HEK293T (cell line): ENCODE data around the gene ANXA7.
A peak's percentile ranks its signal among the peaks of the same experiment; 100 is the strongest.

ENCODE experiments used
- CTCF ChIA-PET: fragments of 350-600 bp; formaldehyde crosslinking; extraction: SDS; loops from one replicate; lab custom pipeline; 2021; ENCODE audit warnings: antibody characterized with exemption, inconsistent platforms; lab: Yijun Ruan, JAX
- POLR2A ChIA-PET: fragments of 350-600 bp; formaldehyde crosslinking; extraction: SDS; loops from one replicate; lab custom pipeline; 2020; ENCODE audit warnings: antibody characterized with exemption, inconsistent platforms; lab: Yijun Ruan, JAX
- DNase-seq: peaks from one replicate; pipeline ENCODE4 v3.0.0; 2012; ENCODE audit warnings: mixed read lengths; ENCODE audit errors: extremely low spot score
- ARNT ChIP-seq: fragments of 450-650 bp; IDR thresholded peaks from 2 replicates; pipeline ENCODE4 v1.6.1; 2017; ENCODE audit warnings: mild to moderate bottlenecking
- BHLHE40 ChIP-seq: fragments of 450-650 bp; IDR thresholded peaks from 2 replicates; pipeline ENCODE4 v1.6.1; 2016; ENCODE audit warnings: mild to moderate bottlenecking, moderate library complexity, borderline replicate concordance
- CTBP1 ChIP-seq: fragments of 450-650 bp; IDR thresholded peaks from 2 replicates; pipeline ENCODE4 v1.6.1; 2016; ENCODE audit warnings: borderline replicate concordance
- ELF4 ChIP-seq: fragments of 450-650 bp; IDR thresholded peaks from 2 replicates; pipeline ENCODE4 v1.6.1; 2017; ENCODE audit warnings: antibody characterized with exemption
- FOXA1 ChIP-seq: fragments of 450-650 bp; IDR thresholded peaks from 2 replicates; pipeline ENCODE4 v1.6.1; 2016; ENCODE audit warnings: mild to moderate bottlenecking
- FOXK2 ChIP-seq: fragments of 450-650 bp; IDR thresholded peaks from 2 replicates; pipeline ENCODE4 v1.6.1; 2016; ENCODE audit warnings: mild to moderate bottlenecking
- FOXM1 ChIP-seq: fragments of 450-650 bp; IDR thresholded peaks from 2 replicates; pipeline ENCODE4 v1.6.1; 2017; ENCODE audit warnings: mild to moderate bottlenecking, borderline replicate concordance
- HDGF ChIP-seq: fragments of 450-650 bp; IDR thresholded peaks from 2 replicates; pipeline ENCODE4 v1.6.1; 2017; ENCODE audit warnings: antibody characterized with exemption, borderline replicate concordance
- L3MBTL2 ChIP-seq: fragments of 450-650 bp; conservative IDR thresholded peaks from 2 replicates; pipeline ENCODE4 v1.6.1; 2016; ENCODE audit warnings: mild to moderate bottlenecking
- LEF1 ChIP-seq: fragments of 450-650 bp; IDR thresholded peaks from 2 replicates; pipeline ENCODE4 v1.6.1; 2017; ENCODE audit warnings: mild to moderate bottlenecking, borderline replicate concordance
- NFRKB ChIP-seq: fragments of 450-650 bp; IDR thresholded peaks from 2 replicates; pipeline ENCODE4 v1.6.1; 2016; ENCODE audit warnings: mild to moderate bottlenecking, moderate library complexity
- PKNOX1 ChIP-seq: fragments of 450-650 bp; IDR thresholded peaks from 2 replicates; pipeline ENCODE4 v1.6.1; 2016
- SP1 ChIP-seq: fragments of 450-650 bp; IDR thresholded peaks from 2 replicates; pipeline ENCODE4 v1.6.1; 2017
- SUZ12 ChIP-seq: fragments of 450-650 bp; IDR thresholded peaks from 2 replicates; pipeline ENCODE4 v1.6.1; 2016; ENCODE audit warnings: mild to moderate bottlenecking
- TARDBP ChIP-seq: fragments of 450-650 bp; IDR thresholded peaks from 2 replicates; pipeline ENCODE4 v1.6.1; 2016
- ZNF384 ChIP-seq: fragments of 450-650 bp; IDR thresholded peaks from 2 replicates; pipeline ENCODE4 v1.6.1; 2016

The ANXA7 gene

GRCh38 chr10:73432646-73433537 lies 19.0 kb upstream of the ANXA7 start:
- ChIA-PET POLR2A (no interaction called here), CTCF (no interaction called here)
- TF ChIP-seq FOXA1 (no peak), PKNOX1 (no peak), HDGF (no peak), BHLHE40 (no peak), SUZ12 (no peak), LEF1 (no peak), SP1 (no peak), ELF4 (no peak), FOXM1 (no peak), CTBP1 (no peak), L3MBTL2 (no peak), NFRKB (no peak), ZNF384 (no peak), TARDBP (no peak), FOXK2 (no peak), ARNT (no peak)
- no peak for DNase-seq

GRCh38 chr10:73426318-73426717 lies 12.5 kb upstream of the ANXA7 start:
- DNase-seq = no peak
- ChIA-PET CTCF (no interaction called here), POLR2A (interaction anchor here (0.9 kb wide), 1 partner anchor 13 kb away, joined by 3 read pairs; no protein-coding TSS in a partner anchor)
- TF ChIP-seq TARDBP (no peak), BHLHE40 (no peak), SUZ12 (no peak), L3MBTL2 (no peak), PKNOX1 (no peak), NFRKB (no peak), FOXK2 (no peak), SP1 (no peak), FOXA1 (no peak), CTBP1 (no peak), LEF1 (no peak), FOXM1 (no peak), ARNT (no peak), ZNF384 (no peak), HDGF (no peak), ELF4 (no peak)

GRCh38 chr10:73424478-73424877 lies 10.6 kb upstream of the ANXA7 start:
- ChIA-PET POLR2A (no interaction called here), CTCF (no interaction called here)
- TF ChIP-seq SUZ12 (no peak), FOXA1 (no peak)
- no peak for DNase-seq

GRCh38 chr10:73423309-73423708 lies 9.5 kb upstream of the ANXA7 start:
- POLR2A ChIA-PET = no interaction called here
- TF ChIP-seq ARNT = no peak
- TF ChIP-seq NFRKB = no peak
- TF ChIP-seq FOXK2 = no peak
- no peak for TF ChIP-seq PKNOX1
- no peak for TF ChIP-seq ELF4
- TF ChIP-seq FOXA1 = no peak
- no peak for TF ChIP-seq ZNF384
- no peak for TF ChIP-seq L3MBTL2
- TF ChIP-seq BHLHE40 = no peak
- no peak for TF ChIP-seq CTBP1
- TF ChIP-seq HDGF = no peak
- TF ChIP-seq FOXM1 = no peak
- TF ChIP-seq LEF1 = no peak
- CTCF ChIA-PET = no interaction called here
- no peak for DNase-seq

- ChIA-PET POLR2A (no interaction called here), CTCF (no interaction called here)
- DNase-seq = no peak
- TF ChIP-seq SUZ12 (no peak), FOXM1 (no peak), BHLHE40 (no peak), SP1 (no peak), ZNF384 (no peak)
Measured at GRCh38 chr10:73416571-73416970, 2.7 kb upstream of the ANXA7 start.

- TF ChIP-seq FOXM1 (no peak), HDGF (no peak), FOXA1 (no peak), CTBP1 (no peak), SUZ12 (no peak), ELF4 (no peak), BHLHE40 (no peak), PKNOX1 (no peak), NFRKB (no peak), ARNT (no peak), L3MBTL2 (peak; percentile 71), ZNF384 (no peak), FOXK2 (no peak), SP1 (no peak), LEF1 (0 out of 2 replicates have a peak, but pooled peaks have one; percentile 56)
- ChIA-PET CTCF (no interaction called here), POLR2A (interaction anchor here (1.5 to 1.9 kb wide), 2 partner anchors 81 to 161 kb away, joined by 4 to 8 read pairs; partner anchors contain the start of gene PPP3CB)
- DNase-seq = no peak
Measured at GRCh38 chr10:73414230-73414945, 530 bp upstream of the ANXA7 start.
